NCI-H82 treated with DMSO at 0.1 percent for 48 hours (cell line): ENCODE results near the gene UBE2I.

Experiments
- DNase-seq: peaks from one replicate; lab custom pipeline; 2025; ENCODE audit not compliant: unreplicated experiment; lab: John Stamatoyannopoulos, UW

UBE2I gene

DNA sequence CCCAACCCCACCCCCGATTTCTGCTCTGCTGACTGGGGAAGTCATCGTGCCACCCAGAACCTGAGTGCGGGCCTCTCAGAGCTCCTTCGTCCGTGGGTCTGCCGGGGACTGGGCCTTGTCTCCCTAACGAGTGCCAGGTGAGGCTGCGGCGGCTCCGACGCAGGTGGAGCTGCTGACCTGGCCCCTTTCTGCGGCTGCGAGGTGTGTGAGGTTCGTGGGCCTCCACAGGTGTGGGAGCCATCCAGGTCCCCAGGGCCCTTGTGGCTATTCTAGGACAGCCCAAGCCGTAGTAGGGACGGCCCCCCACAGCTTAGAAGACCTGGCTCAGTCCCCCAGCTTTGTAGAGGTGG, 3.0 kb downstream of the UBE2I start:
- DNase-seq: no peak

GRCh38 chr16:1312903-1313302, 3.5 kb downstream of the UBE2I start:
- DNase-seq: no peak

GRCh38 chr16:1313721-1314369, 4.4 kb downstream of the UBE2I start:
- no peak for DNase-seq

DNA sequence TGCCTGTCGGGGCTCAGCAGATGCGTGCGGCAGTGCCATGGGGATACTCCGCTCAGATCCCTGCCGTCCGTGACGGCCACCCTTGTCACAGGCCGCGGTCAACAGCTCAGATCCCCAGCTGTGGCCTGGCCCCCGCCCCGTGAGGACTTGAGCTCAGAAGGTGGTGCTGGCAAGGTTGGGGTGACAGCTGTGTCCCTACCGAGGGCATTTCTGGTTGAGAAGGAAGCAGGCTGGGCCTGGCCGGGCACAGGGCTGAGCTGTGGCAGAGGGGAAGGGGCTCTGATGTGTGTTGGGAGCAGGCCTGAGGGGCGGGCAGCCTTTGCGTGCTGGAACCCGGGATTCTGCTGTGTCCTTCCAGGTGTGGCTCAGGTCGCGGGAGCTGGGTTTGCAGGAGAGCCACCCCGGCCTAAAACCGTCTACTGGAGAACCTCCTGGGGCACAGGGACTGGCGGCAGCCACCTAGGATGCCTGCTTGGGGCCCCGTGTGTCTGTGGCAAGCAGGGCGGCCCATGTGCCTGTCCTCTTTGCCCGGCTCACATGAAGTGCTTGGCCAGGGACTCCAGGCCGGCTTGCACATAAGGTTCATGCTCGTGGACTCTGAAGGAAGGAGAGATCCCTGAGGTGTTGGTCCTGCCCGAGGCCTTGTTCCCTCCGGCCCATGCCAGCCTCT, 5.1 kb downstream of the UBE2I start:
- no peak for DNase-seq

DNA sequence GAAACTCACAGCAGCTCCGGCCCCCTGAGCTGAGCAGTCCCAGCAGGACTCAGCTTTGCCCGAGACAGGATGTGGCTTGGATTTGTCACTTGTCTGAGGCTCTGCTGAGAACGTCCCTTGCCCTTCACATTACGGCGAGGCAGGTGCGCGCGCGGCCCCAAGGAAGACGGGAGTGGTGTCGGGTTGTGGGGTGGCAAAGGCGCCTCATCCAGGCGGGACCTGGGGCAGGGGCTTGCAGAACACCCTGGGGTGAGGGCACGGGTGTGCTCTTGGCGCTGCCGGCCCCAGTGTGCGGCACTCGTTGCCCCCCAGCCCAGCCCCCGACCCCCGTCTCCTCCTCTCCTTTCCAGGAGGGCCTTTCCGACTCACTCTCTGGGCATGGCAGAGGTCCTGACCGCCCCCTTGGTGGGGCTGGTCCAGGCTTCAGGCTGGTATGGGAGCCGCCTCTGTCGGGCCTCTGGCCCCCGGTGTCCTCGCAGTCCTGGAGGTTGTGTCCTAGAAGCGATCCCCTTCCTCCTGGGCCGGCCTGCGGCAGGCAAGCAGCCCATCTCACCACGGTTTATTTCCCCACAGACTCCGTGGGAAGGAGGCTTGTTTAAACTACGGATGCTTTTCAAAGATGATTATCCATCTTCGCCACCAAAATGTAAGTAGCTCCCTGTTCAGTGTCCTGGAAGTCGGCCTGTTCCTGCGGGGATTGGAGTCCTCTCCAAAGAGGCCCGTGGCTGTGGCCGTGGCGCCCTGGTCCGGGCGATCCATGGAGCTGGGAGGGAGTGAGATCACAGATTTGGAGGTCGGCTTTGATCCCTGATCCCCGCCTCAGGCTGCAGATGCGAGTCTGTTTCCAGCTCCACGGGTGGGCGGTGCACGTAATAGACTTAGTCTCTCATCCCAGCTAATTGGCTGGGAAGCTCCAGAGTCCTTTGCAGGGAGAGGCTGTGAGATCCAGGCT, 5.9 kb downstream of the UBE2I start:
- DNase-seq: no peak

DNA sequence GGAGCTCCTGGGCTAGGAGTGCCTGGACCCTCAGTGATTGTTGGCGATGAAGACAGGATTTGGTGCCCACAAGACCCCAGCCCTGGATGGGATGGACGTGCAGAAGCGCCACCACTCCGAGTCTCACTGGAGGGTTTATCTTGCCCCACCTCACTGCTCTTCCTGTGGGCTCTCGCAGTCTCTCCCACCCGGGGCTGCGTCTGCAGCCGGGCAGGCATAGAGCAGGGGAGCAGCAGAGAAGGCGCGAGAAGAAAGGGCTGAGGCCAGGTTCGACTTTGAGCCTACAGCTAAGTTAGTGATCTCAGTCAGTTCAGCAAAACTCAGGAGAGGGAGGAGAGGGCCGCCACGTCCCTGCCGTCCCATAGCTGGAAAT, 6.6 kb downstream of the UBE2I start:
- no peak for DNase-seq

DNA sequence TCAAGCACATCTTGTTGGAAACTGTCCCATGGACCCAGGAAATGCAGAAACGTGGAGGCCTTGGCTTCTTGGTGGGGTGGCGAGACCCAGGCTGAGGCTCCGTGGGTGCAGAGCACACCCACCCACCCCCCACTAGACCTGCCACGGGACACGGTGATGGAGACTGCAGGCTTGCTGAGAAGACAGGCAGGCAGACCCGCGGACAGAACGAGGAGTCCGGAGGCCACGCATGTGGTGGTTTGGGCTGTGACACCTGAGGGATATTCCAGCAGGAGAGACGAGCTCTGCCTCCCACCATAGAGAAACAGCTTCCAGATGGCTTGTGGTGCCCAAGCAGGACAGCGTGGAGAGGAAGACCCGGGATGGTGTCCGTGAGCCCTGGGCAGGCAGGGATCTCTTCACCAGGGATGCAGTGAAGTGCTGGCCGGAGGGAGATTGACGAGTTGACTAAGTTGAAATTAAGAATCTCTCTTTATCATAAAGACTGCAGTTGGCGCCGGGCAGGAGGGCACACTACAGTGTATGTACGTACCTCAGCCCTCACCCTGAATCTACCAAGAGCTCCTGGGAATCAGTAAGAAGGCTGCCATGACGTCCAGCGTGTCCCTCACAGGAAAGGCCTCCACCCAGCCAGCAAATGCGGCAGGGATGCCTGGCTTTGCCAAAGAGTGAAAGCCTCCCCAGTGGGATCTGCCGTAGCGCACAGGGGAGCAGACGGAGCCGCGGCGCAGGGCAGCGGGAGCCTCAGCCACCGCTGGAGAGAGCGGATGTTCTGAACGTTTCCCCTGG, 8.2 kb downstream of the UBE2I start:
- DNase-seq: no peak

GRCh38 chr16:1318268-1318545, 8.8 kb downstream of the UBE2I start:
- no peak for DNase-seq

GRCh38 chr16:1319041-1319440, 9.6 kb downstream of the UBE2I start:
- DNase-seq: no peak

GRCh38 chr16:1320097-1320496, 10.7 kb downstream of the UBE2I start:
- DNase-seq: no peak

GRCh38 chr16:1320658-1321240, 11.3 kb downstream of the UBE2I start:
- no peak for DNase-seq

- DNase-seq: no peak
Observed at GRCh38 chr16:1322407-1322806, 13.0 kb downstream of the UBE2I start.

DNA sequence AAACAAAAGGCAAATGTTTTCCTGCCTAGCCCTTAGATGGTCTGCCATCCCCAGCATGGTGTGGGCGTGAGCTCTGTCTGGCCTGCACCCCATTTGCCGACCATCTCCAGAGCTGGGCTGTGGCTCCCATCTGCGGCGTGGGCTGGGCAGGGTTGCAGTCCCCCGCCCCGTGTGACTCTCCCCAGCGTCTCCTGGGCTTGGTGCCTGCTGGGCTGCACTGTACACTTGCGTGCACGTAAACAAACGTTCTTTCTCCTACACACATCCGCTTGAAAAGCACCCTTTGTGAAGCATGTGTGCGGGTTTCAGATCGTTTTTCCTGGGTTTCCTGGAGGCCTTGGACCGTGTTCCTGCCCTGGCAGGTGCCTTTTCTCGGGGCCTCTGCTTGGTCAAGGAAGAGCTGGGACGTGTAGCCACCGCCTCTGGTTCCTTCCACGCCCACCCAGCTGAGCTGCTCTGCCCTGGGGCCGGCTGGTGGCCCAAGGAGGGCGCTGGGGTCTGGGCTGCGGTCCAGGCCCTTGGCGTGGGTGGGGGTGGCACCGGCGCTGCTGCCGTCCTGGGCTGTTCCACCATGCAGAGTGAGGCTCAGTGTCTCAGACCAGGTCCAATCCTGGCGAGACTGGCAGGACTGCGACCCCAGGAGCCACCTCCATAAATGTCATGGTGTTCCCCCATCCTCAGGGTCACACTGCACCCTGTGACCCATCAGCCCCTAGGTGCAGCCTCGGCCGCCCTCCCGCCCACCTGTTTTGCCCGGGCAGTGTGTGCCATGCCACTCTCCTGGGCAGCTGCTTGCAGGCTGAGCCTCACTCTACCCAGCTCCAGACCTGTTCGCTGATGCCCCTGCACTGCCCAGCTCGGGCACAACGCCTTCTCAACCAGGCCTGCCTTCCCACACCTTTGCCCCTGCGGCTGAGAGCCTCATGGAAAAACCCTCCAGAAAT, 14.1 kb downstream of the UBE2I start:
- no peak for DNase-seq

- no peak for DNase-seq
Observed at GRCh38 chr16:1324286-1324826, 14.9 kb downstream of the UBE2I start.

DNA sequence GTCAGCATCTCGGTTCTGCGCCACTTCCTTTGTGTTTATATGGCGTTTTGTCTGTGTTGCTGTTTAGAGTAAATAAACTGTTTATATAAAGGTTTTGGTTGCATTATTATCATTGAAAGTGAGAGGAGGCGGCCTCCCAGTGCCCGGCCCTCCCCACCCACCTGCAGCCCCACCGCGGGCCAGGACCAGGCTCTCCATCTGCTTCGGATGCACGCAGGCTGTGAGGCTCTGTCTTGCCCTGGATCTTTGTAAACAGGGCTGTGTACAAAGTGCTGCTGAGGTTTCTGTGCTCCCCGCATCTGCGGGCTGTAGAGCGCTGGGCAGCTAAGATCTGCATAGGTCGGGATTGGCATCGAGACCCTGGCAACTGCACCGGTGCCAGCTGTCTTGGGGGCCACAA, 15.8 kb downstream of the UBE2I start:
- DNase-seq: no peak

- no peak for DNase-seq
Observed at GRCh38 chr16:1325673-1326371, 16.4 kb downstream of the UBE2I start.

- no peak for DNase-seq
Observed at GRCh38 chr16:1326391-1326790, 17.0 kb downstream of the UBE2I start.

DNA sequence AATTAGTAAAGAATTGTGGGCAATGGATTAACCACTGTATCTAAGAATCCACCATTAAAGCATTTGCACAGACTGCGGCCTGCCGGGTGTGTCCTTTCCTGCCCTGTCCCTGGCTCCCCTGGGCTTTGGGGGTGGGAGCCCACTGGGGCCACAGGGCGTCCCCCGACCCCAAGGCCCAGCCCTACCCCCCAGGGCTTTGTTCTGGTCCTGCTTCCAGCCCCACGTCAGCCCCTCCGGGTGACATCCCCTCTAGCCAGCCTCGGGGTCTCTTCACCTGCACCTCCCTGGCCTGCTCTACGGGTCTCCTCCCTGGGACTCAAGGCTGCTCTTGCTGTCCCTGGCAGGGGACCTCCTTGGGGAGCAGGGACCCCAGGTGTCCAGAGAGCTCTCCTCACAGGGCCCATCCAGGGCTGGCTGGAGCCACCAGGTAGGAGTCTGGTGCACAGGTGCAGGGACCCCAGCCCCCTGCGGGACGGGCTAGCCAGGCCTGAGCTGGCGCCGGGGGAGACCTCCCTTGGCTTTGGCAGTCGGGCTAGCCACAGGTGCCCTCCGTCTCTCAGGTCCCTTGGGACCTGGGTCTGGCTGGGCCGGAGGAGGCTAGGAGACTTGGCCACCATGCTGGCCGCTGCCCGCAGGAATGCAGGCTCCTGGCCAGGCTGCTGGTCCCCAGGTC, 17.6 kb downstream of the UBE2I start:
- no peak for DNase-seq

DNA sequence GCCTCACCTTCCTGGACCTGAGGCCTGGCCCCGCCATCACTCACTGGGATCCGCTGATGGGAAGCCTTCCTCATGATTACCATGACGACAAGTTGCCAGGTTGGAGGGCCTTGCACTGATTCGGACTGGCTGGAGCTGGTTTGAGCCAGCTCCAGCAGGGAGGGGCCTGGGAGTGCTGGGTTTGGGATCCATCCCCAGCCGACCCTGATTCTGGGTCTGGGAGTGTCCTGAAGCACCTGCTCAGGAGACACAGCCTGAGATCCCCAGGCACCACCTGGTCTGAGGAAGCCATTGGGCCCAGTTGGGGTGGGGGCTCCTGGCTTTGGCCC, 18.1 kb downstream of the UBE2I start:
- DNase-seq: no peak
